ENCODE results near the gene MRPL1.

DNA sequence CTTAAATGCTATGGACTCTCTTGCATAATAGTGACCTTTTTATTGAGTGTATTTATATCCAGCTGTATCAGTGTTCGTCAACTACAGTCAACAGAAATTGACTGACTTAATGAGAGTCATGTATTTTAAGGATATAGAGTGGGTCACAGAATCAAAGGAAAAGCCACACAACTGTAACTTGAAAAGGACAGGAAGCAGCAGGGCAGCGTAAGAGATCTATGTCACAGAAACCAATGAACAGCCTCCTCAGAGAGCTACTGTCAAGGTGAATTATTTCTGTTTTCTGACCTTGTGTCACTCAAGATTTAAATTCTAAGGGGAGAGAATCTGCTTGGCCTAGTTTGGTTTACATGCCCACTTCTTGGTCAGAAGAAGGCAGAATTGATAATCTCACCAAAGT, 100.4 kb downstream of the MRPL1 start:
- no peak for TF ChIP-seq CTCF (IDR thresholded peaks at IDR 0.05)
- no peak for TF ChIP-seq POLR2A (IDR thresholded peaks at IDR 0.05)

All from thyroid gland (tissue), 4 donors.